Activated T-helper 9 cell treated with anti-CD3 and anti-CD28 coated beads, Interleukin-2, amount 50 U/mL, for 16 hours (primary cell): ENCODE data around the gene DUS1L.
"Not testable (repeated sequence)": the region's sequence is repeated elsewhere in the genome, so short reads cannot be mapped to it uniquely, and the experiment has no call there.

Experiments used
- DNase-seq: peaks from one replicate; pipeline ENCODE4 v3.0.0-alpha.2; 2020; ENCODE audit warnings: low read depth

DUS1L gene

GRCh38 chr17:82039695-82040299 lies 25.8 kb downstream of the DUS1L start:
- DNase-seq: no peak

DNA sequence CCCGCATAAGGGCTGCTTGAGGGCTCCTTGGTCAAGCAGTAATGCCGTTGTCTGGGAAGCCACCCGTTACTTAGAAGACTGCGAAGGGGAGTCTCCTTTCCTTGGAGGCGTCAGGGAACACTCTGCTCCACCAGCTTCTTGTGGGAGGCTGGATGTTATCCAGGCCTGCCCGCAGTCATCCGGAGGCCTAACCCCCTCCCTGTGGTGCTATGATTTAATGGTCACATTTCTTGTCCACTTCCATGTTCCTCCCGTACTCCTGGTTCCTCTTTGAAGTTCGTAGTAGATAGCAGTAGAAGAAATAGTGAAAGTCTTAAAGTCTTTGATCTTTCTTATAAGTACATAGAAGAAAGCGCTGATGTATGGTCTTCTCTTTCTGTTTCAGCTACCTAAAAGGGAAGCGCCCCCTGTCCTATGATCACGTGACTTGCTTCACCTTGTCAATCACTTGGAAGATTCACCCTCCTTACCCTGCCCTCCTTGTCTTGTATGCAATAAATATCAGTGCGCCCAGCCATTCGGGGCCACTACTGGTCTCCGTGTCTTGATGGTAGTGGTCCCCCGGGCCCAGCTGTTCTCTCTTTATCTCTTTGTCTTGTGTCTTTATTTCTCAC lies 26.7 kb downstream of the DUS1L start:
- DNase-seq: not testable (repeated sequence)

DNA sequence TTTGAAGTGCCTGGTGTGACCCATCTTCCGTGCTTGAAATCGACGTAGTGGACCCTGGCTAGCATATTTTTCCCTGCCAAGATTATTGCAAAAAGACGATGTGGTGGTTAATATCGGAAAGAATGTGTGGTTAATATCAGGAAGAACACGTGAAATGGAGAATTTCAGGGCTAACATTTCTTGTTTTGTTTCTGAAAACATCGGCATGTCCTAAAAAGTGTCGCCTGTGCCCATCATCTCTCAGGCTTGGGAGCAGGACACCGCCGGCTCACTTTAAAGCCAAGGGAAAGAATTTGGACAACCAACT lies 27.8 kb downstream of the DUS1L start:
- no peak for DNase-seq

GRCh38 chr17:82037092-82037888 lies 28.3 kb downstream of the DUS1L start, which contains the start of gene DCXR:
Gene DCXR (minus strand): TSS chr17:82037697. CDS start chr17:82037682, 15 bp downstream.
- DNase-seq: peak; percentile 92

DNA sequence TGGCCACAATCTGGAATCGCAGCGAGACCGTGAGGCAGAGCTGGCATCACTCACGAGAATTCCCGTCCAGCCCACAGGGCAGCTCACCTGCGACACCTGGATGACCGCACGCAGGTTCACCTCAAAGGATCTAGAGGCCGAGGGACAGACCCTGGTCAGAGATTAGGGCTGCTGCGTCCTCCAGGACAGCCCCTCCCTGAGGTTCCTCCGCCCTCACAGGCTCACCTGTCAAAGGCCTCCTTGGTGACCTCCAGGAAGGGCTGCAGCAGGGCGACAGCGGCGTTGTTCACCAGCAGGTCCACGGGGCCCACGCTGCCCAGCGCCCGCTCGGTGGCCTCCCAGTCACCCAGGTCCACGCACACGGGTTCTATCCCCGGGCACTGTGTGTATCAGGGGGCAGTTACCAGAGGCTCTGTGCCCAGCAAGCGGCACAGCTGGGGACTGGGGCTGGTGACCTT lies 28.9 kb downstream of the DUS1L start:
- DNase-seq: no peak

DNA sequence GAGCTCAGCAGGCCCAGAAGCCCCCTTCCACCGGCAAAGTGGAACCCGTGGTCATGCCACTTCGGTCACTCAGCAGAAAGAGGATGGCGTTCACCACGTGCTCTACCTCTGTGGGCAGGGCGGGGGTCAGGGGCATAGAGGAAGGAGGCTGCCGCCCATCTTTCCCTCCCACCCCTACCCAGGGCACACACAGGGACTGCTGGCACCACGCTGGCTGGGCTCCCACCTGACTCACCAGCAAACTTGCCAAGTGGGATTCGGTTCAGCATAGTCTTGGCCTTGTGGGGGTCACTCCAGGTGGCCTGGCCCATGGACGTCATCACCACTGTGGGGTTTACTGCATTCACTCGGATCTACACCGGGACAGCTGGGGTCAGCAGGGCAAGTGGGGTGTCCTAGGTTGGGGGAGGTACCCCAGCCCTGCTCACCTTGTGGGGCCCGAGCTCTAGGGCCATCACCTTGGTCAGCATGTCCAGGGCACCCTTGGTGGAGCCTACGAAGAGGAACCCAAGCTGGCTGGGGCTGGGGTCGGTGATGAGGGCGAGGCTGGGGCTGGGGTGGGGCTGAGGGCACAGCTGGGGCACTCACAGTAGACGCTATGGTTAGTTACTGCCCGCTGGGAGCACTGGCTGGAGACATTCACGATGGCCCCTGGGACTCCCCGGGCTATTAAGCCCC lies 29.5 kb downstream of the DUS1L start:
- no peak for DNase-seq

DNA sequence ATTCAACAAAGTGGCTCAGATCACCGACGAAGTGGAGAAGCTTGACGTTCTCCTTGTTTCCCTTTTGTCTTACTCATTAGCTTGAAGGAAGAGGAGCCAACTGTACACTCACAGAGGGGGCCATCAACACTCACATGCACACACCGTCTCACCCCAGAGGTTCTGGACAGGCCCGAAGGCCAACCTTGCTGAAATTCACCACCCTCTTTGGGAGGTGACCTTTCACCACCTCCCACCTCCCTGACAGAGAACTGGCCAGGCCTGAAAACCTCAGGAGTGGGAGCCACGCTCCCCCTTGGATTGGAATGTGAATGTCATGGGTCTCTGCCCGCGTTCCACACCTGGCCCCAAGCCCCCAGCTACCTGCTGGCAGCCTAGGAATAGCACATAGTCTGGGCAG lies 30.1 kb downstream of the DUS1L start:
- no peak for DNase-seq

DNA sequence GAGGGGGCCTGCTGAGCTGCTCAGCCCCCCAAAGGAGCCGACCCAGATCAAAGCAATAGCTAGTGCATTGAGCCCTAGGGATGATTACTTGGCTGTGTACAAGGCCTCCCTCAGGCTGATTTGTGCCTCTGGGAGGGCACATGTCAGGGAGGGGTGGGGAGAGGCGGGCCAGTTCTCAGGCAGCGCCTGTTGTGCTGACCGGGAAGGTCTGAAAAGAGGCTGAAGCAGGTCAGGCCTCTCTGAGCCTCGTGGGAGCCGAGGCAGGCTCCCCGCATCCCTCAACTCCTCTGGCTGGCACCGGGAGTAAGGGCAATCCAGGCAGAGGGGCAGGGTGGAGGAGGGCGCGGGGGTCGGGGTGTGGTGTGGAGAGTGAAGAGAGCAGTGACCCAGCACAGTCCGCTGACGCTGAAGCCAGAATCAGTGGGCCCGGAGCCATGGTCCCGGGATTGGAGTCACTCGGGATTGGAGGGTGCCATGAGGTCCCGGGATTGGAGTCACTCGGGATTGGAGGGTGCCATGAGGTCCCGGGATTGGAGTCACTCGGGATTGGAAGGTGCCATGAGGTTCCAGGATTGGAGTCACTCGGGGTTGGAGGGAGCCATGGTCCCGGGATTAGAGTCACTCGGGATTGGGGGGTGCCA lies 31.1 kb downstream of the DUS1L start:
- DNase-seq: no peak

- no peak for DNase-seq
Measured at GRCh38 chr17:82033359-82034085, 32.1 kb downstream of the DUS1L start.

DNA sequence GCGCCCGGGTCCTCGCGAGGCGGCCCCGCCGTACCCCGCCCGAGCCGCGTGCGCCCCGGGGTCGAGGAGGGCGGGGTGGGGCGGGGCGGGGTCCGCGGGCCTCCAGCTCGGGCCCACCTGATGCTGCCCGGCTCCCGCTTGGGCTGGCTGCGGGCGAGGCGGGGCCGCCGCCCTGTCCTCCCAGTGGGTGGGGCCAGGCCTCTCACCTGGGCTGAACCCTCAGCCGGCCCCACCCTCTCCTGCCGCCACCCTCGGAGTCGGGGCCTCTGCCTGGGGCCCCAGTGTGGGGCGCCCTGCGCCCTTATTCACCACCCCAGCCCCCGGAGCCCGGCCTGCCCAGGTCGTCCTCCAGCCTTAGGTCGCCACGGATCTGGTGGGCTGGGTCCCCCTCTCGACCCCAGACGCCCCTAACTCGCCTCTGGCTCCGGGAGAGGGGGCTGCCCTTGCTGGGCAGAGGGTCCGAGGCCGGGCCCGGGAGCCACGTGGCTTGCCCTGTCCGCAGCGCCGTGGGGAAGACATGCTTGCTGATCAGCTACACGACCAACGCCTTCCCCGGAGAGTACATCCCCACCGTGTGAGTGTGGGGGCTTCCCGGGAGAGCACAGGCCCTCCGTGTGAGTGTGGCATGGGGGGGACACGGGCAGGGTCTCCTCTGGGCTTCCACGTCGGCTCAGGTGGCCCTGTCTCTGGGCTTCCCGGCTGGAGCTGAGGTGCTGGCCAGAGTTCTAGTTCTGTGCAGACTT lies 33.5 kb downstream of the DUS1L start:
- peak; percentile 32 for DNase-seq

- no peak for DNase-seq
Measured at GRCh38 chr17:82031303-82031884, 34.2 kb downstream of the DUS1L start, which contains the start of gene RAC3. Gene RAC3 (plus strand): TSS chr17:82031678. CDS start chr17:82031762, 84 bp downstream.

- peak; percentile 69 for DNase-seq
Measured at GRCh38 chr17:82030470-82031302, 34.9 kb downstream of the DUS1L start.

- no peak for DNase-seq
Measured at GRCh38 chr17:82029990-82030469, 35.6 kb downstream of the DUS1L start.

DNA sequence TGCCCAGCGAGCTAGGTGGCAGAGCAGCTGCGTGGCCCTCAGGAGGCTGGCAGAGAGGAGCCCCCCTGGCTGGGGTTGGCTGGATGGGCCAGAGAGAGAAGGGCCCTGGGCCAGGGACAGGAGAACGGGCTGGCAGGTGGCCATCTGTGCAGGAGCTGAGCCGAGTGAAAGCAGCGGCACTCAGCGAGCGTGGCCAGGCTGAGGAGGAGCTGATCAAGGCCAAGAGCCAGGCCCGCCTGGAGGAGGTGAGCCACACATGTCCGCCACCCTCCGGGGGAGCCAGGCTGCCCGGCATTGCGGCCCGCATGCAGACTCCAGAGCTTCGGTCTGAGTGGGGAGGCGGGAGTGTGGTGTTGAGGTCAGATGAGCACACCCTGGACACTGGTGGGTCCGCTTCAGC lies 36.2 kb downstream of the DUS1L start:
- no peak for DNase-seq

DNA sequence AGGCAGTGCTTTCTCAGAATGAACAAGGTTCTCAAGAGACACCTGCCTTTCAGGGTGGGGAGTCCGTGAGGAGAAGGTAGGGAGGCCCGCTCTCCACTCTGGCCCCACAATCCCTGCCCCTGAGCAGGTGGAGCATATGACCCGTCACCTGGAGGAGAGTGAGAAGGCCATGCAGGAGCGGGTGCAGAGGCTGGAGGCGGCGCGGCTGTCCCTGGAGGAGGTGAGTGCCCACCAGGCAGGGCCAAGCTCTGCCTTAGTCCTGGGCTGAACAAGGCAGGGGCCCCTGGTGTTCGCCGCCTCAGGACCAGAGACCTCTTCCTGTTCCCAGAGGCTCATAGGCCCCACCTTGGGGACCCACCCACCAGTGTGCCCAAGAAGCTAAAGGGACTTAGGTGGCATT lies 36.6 kb downstream of the DUS1L start:
- no peak for DNase-seq

GRCh38 chr17:82028246-82028645 lies 37.4 kb downstream of the DUS1L start:
- DNase-seq: no peak

DNA sequence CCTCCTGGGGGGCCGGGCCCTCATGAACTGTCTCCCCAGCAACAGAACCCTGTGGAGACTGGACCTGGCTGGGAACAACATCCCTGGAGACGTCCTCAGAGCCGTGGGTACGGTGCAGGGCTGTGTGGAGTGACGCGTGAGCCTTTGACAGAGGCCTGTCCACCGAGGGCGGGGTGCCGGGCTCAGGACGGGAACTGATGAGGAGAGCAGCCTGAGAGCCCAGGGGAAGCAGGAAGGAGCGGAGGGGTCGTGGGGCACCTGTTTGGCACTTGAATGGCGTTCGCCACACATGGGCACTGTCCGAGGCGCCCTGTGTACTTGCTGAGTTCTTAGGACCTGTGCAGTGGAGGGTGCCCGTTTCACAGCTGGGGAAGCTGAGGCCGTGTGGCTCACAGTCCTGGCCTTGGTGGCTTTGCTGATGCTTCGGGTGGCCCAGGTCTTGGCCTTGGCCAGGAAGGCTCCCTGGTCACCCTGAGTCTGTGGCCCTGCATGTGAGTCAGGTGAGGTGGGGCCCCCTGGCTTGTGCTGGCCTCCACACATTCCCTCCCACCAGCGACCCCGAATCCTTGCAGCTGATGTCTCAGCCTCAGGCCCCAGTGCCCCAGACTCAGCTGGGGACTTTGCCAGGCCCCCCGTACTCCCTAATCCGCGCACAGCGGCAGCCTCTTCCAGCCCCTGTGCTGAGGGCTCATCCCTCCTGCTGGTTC lies 40.0 kb downstream of the DUS1L start:
- DNase-seq: no peak

DNA sequence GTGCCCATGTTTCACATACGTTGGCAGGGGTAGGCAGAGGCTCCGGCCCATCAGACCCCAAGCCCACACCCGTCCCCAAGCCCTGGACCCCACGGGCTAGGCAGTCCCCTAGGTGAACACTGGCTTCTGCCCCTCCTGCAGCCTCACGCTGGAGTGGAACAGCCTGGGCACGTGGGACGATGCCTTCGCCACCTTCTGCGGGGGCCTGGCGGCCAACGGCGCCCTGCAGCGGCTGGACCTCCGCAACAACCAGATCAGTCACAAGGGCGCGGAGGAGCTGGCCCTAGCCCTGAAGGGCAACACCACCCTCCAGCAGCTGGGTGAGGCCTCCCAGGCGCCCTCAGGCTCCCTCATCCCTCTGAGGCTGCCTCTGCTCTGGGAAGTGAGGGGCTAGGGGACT lies 40.7 kb downstream of the DUS1L start:
- no peak for DNase-seq
